Left cardiac atrium (tissue), 4 donors: ENCODE results near the gene PSMD5. TPM values are rescaled to one million over a fixed set of nuclear protein-coding genes. Genes with fewer than 3 reads are reported as not detected.
A peak's percentile ranks its signal among the peaks of the same experiment; 100 is the strongest.

ENCODE experiments used
- ATAC-seq, 2 donors: fragments of 200-7000 bp; cut with Tn5 transposase; one replicate each; pipeline ENCODE4 v1.9.1; 2020; ENCODE audit warnings: mild to moderate bottlenecking in 2 of 2, moderate library complexity in 2 of 2
- DNase-seq: peaks from one replicate; pipeline ENCODE4 v3.0.0-alpha.2; 2020
- intact Hi-C, 2 donors: fragments of 100-400 bp; cut with DNase I; formaldehyde crosslinking; loops; one replicate each; pipeline versions ENCODE4 v1.14.1 to v1.15.1; 2022 to 2023
- total RNA-seq, 2 donors: library from RNA; stranded (reverse); fragmentation: NEBNext Ultra II Directional; extraction: Animal tissue kit (Norgen Biotek cat#: 25700); gene quantifications; one replicate each; pipeline ENCODE4 v1.2.1, GENCODE V29; 2021
- donor health status: DM: no; HTN: yes; CAD: no.
- donor health status: DM: no; HTN: yes; CAD: no; lungs with severe emphysema.
- donor health status: DM: yes; HTN: yes; CAD: no.
- donor health status: Dilated cardiomyopathy.

PSMD5 gene
- total RNA-seq, 2 donors from 2014 or later, result 22.5 to 25.9 TPM

- intact Hi-C loops, result loop anchor here in 1 of 2 donors (5.0 kb wide), 1 partner anchor 56 kb away; no protein-coding TSS in a partner anchor
- peak; percentile 90 for DNase-seq
- ATAC-seq, result peak; percentile 73 to 85
These were observed 33.5 kb upstream of the PSMD5 start for GRCh38 chr9:120875954-120876841.

GRCh38 chr9:120875643-120875953 lies 32.9 kb upstream of the PSMD5 start:
- no peak for ATAC-seq
- intact Hi-C loops, result loop anchor here in 1 of 2 donors (5.0 kb wide), 1 partner anchor 57 kb away; no protein-coding TSS in a partner anchor
- no peak for DNase-seq

- intact Hi-C loops, result loop anchor here in 1 of 2 donors (5.0 kb wide), 1 partner anchor 57 kb away; no protein-coding TSS in a partner anchor
- ATAC-seq (no peak), DNase-seq (no peak)
These were observed 32.5 kb upstream of the PSMD5 start for GRCh38 chr9:120875195-120875565.

GRCh38 chr9:120874226-120875194 lies 31.8 kb upstream of the PSMD5 start:
- intact Hi-C loops, result loop anchor here in 1 of 2 donors (5.0 kb wide), 1 partner anchor 58 kb away; no protein-coding TSS in a partner anchor
- ATAC-seq (no peak), DNase-seq (no peak)

- ATAC-seq (no peak), DNase-seq (no peak)
- intact Hi-C loops, result no loop called here
These were observed 30.8 kb upstream of the PSMD5 start for GRCh38 chr9:120873512-120873911.

GRCh38 chr9:120872791-120873502 lies 30.2 kb upstream of the PSMD5 start:
- ATAC-seq, result no peak
- DNase-seq, result no peak
- intact Hi-C loops, result no loop called here

GRCh38 chr9:120870206-120870605 lies 27.5 kb upstream of the PSMD5 start:
- DNase-seq (no peak), ATAC-seq (no peak)
- intact Hi-C loops, result no loop called here

GRCh38 chr9:120869726-120870125 lies 27.0 kb upstream of the PSMD5 start:
- intact Hi-C loops, result loop anchor here in 1 of 2 donors (2.0 kb wide), 1 partner anchor 67 kb away; no protein-coding TSS in a partner anchor
- ATAC-seq (no peak), DNase-seq (peak; percentile 41)

GRCh38 chr9:120869360-120869687 lies 26.6 kb upstream of the PSMD5 start:
- DNase-seq, result no peak
- intact Hi-C loops, result loop anchor here in 1 of 2 donors (2.0 kb wide), 1 partner anchor 67 kb away; no protein-coding TSS in a partner anchor
- ATAC-seq, result no peak

GRCh38 chr9:120868676-120869359 lies 26.1 kb upstream of the PSMD5 start:
- intact Hi-C loops, result loop anchor here in 1 of 2 donors (2.0 kb wide), 1 partner anchor 68 kb away; no protein-coding TSS in a partner anchor
- DNase-seq (peak; percentile 97), ATAC-seq (peak; percentile 94 to 97)

- ATAC-seq, result peak in 1 of 2 donors; percentile 20
- intact Hi-C loops, result loop anchor here in 1 of 2 donors (2.0 kb wide), 1 partner anchor 68 kb away; no protein-coding TSS in a partner anchor
- no peak for DNase-seq
These were observed 25.6 kb upstream of the PSMD5 start for GRCh38 chr9:120868339-120868675.

- intact Hi-C loops, result loop anchor here in 1 of 2 donors (2.0 kb wide), 1 partner anchor 69 kb away; no protein-coding TSS in a partner anchor
- no peak for DNase-seq
- no peak for ATAC-seq
These were observed 25.1 kb upstream of the PSMD5 start for GRCh38 chr9:120867676-120868338.

GRCh38 chr9:120866651-120867050 lies 23.9 kb upstream of the PSMD5 start:
- intact Hi-C loops, result no loop called here
- DNase-seq (no peak), ATAC-seq (no peak)

- DNase-seq (no peak), ATAC-seq (no peak)
- intact Hi-C loops, result no loop called here
These were observed 23.1 kb upstream of the PSMD5 start for GRCh38 chr9:120865809-120866208.

GRCh38 chr9:120865176-120865575 lies 22.5 kb upstream of the PSMD5 start:
- DNase-seq (no peak), ATAC-seq (no peak)
- intact Hi-C loops, result no loop called here

GRCh38 chr9:120864719-120865118 lies 22.0 kb upstream of the PSMD5 start:
- intact Hi-C loops, result no loop called here

GRCh38 chr9:120863833-120864232 lies 21.1 kb upstream of the PSMD5 start:
- ATAC-seq (no peak), DNase-seq (no peak)
- intact Hi-C loops, result no loop called here

More at GRCh38 chr9:120864719-120865118, 22.0 kb upstream of the PSMD5 start:
- ATAC-seq (no peak), DNase-seq (no peak)

- intact Hi-C loops, result no loop called here
- no peak for DNase-seq
- no peak for ATAC-seq
These were observed 19.7 kb upstream of the PSMD5 start for GRCh38 chr9:120862452-120862851.
